ENCODE results near the gene RGS3.
A peak's percentile ranks its signal among the peaks of the same experiment; 100 is the strongest.

RGS3 gene

DNA sequence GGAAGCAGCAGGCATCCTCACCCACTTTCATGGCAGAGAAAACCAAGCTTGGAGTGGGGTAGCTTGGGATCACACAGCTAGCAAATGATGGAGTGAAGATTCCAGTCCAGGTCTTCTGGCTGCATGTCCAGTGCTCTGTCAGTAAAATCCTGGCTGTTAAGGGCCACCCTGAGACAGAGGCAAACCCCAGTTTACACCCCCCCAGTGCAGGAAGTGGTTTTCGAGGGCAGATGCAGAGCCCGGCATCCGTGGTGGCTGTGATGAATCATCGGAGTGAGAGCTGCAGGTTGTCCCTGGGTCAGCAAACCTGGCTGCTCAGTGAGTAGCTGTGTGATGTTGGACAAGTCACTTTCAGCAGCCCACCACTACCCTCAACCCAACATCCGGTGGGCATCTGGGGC, 115.4 kb downstream of the RGS3 start:
- peak; percentile 73 for DNase-seq (ENCODE audit: extremely low read depth, low read depth)
- TF ChIP-seq, protein P1, sequence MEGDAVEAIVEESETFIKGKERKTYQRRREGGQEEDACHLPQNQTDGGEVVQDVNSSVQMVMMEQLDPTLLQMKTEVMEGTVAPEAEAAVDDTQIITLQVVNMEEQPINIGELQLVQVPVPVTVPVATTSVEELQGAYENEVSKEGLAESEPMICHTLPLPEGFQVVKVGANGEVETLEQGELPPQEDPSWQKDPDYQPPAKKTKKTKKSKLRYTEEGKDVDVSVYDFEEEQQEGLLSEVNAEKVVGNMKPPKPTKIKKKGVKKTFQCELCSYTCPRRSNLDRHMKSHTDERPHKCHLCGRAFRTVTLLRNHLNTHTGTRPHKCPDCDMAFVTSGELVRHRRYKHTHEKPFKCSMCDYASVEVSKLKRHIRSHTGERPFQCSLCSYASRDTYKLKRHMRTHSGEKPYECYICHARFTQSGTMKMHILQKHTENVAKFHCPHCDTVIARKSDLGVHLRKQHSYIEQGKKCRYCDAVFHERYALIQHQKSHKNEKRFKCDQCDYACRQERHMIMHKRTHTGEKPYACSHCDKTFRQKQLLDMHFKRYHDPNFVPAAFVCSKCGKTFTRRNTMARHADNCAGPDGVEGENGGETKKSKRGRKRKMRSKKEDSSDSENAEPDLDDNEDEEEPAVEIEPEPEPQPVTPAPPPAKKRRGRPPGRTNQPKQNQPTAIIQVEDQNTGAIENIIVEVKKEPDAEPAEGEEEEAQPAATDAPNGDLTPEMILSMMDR (IDR thresholded peaks at IDR 0.05; ENCODE audit: low read depth, low read length) = no peak

DNA sequence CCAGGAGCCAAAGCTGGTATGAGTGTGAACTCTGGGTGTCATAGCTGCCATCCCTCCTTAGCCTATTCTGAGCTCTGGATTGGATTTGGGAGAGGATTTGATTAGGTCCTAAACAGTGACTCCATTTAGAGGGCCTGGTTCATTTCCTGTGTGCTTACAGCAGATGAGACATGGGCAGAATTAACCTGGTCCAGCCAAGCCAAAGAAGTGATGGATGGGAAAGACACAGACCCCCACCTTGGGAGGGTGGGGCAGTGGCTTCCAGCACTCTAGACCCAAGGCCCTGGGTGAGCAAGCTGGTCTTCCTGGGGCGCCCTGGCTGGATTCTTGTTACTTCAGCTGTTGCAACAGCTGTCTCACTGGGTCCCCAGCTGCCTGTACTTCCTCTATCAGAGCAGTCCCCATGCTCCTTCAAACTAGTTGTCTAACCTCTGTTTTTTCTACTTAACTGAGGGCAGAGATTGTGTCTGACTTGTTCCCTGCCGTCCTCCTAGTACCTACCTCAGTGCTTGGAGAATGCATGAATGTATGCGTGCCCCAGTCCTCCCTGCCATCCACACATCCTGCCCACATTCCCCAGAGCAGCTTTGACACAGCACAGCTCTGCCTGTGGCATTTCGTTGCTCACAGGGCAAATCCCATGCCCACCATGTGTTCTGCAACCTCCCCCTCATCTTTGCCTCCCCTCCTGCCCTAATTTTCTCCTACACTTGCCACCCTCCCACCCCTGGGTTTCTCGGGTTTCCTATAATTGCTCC, 115.9 kb downstream of the RGS3 start:
- TF ChIP-seq, protein P1 (IDR thresholded peaks at IDR 0.05; ENCODE audit: low read depth, low read length) = no peak
- DNase-seq (ENCODE audit: extremely low read depth, low read depth) = no peak

DNA sequence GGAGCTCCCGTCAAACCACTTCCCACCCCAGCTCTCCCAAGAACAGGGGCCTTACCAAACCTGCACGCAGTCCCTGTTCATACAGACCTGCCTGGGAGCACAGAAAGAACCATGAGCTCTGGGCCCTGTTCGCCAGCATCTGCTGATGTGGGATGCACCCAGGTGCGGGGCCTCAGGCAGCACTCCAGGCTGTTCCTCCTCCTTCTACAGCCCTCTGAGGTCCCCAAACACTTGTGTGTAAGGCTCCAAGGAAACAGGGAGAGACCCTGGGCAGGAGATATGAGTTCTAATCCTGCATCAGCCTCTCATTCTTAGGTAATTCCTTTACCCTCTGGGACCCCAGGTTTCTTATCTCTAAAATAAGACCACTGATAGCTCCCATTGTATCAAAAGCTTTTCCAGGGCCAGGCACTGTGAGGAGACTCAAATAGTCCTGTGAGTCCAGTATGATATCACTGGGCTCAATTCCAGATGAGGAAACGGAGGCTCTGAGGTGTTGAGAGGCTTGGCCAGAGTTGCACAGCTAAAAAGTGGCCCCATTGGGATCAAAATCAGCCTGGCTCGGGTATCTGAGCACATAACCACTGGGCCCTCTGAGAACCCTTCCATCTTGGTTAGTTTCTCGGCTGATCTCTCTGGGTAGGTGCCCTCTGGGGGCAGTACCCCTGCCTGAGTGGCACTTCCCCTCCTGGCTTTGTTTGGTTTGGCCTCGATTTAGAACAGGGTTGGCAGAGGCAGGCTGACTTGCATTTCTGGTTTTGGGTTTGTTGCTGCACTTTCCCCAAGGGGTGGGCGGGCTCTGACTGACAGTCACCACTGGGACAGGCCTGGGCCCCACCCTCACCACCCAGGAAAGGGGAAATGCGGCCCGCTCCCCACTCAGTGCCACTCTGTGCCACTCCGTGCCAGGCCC, 116.8 kb downstream of the RGS3 start:
- TF ChIP-seq, protein P1 (IDR thresholded peaks at IDR 0.05; ENCODE audit: low read depth, low read length) = no peak
- DNase-seq (ENCODE audit: extremely low read depth, low read depth) = no peak

DNA sequence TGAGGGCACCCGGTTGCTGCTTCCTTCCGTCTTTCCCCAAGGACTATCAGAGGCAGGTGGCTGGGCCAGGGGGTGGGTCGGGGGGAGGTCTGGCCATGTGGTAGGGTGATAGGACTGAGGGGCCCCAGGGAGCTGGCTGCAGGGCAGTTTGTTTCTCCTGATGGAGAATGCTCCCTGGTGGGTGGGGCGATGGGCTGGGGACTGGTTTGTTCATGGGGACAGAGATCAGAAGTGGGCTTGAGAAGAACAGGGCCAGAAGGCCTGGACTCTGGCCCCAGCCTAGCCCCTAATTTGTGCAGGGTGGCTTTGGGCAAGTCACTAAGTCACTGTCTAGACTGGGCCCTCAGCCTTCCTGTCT, 117.4 kb downstream of the RGS3 start:
- DNase-seq (ENCODE audit: extremely low read depth, low read depth) = no peak
- TF ChIP-seq, protein P1 (IDR thresholded peaks at IDR 0.05; ENCODE audit: low read depth, low read length) = no peak

DNA sequence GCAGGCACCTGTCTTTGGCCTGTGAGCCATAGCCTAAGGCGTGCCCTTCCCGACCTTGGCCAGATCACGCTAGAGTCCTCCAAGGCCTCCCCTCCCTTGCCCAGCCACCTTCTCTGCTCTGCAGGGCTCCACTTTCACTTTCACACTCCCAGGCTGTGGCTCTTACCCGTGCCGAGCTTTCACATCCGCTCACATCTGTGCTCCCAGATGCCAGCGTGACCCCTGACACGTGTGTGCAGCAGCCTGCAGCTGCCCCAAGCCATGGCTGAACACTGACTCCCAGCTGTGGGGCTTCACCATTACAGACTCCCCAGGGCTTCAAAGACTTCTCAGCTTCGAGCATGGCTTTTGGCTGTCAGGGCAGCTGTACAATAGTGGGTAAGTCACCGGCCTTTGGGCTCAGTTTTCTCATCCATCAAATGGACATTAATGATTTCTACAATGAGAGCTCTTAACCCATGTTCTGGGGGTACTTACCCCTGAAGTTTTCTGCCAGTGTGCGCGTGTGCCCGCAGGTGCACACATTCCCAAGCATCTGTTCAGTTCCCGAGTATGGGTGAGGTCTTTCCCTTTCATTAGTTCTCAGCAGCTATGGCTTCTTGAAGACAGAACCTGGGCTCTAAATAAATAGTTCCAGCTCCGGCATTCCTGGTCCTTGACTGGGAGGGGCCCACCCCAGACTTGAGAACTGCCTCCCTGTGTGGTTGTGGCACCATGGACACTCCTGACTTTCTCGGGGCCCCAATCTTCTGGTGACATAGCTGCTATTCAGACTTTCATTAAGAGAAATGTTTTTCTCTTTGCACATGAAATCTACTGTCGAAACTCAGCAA, 118.6 kb downstream of the RGS3 start:
- DNase-seq (ENCODE audit: extremely low read depth, low read depth) = no peak
- TF ChIP-seq, protein P1 (IDR thresholded peaks at IDR 0.05; ENCODE audit: low read depth, low read length) = peak; percentile 41

DNA sequence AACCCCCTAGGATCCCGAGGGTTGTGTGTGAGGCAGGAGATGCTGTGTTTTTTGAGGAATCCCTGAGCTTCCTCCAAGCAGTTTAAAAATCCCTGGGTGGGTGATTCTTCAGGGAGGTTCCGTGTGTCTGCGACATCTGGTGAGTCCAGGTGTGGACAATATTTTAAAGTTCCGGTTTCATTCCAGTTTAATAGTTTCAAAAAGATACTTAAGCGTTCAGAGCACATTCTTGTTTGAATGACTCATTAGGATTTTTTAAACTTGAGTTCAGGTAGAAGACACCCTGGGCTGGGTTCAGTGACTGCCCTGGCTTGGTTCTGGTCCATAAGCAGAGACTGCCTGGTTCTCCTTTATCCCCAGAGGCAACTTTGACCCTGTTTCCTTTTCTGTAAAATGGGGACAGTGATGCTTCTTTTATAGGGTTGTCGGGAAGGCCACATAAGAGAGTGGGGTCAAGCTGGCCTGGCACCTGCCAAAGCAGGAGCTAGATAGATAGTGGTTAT, 119.2 kb downstream of the RGS3 start:
- TF ChIP-seq, protein P1 (IDR thresholded peaks at IDR 0.05; ENCODE audit: low read depth, low read length) = no peak
- no peak for DNase-seq (ENCODE audit: extremely low read depth, low read depth)
